Measurements from ENCODE around the gene ICE1.
"Not testable (repeated sequence)": the region's sequence is repeated elsewhere in the genome, so short reads cannot be mapped to it uniquely, and the experiment has no call there.

Gene ICE1

GRCh38 chr5:5437227-5438172 is 15.0 kb downstream of the ICE1 start:
- DNase-seq (ENCODE audit: low spot score), result no peak

DNA sequence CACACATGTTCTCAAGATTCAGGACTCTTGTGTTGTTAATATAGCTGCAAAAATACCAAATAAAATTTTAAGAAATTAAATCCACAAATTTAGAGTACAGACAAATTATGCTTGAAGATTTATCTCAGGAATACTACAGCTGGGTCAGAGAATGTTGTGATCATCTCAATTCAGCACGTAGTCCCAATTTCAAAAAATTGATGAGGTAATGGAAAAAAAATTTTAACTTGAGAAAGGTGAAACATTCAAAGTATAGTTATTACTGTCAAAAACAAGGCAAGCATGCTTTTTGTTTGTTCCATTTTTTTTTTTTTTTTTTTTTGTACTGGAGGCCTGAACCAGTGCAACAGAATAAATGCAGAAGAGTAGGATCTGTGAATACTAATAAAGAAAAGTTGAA is 29.4 kb downstream of the ICE1 start:
- DNase-seq (ENCODE audit: low spot score), result no peak

DNA sequence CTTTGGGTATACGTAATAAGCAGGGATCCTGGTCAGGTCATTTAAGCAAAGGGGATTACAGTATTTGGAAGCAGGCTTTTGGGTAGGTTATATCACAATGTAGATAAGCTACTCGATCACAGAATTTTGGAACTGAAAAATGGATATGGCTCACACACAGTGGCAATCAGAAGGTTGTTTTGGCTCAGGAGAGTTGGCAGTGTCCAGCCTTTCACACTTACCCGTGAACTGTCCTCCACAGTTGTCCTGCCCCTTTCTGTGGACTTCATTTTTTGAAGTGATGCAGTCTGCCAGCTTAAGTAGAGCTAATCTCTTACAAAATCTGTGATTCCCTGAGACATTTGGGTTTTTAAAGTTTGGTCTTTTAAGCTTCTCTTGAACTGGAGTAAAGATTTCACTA is 30.7 kb downstream of the ICE1 start:
- DNase-seq (ENCODE audit: low spot score), result no peak

DNA sequence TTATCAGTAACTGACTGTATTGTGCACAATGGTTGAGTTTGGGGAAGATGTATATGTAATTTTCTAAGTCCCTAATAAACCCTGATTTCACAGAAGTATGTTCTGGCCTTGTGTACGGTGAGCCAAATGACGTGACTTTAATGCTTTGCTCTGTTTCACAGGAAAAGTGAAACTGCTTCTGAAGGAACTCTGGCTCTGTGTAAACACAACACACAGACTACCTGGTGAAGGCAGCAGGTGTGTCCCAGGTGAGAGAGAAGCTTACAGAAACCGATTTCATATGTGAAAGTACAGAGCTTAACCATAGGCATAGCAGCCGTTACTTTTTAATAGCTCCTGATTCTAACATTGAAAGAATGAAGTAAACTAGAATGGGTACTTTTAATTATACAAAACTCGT is 31.9 kb downstream of the ICE1 start:
- DNase-seq (ENCODE audit: low spot score), result no peak

- no peak for DNase-seq (ENCODE audit: low spot score)
Observed at GRCh38 chr5:5456858-5457257, 34.4 kb downstream of the ICE1 start.

DNA sequence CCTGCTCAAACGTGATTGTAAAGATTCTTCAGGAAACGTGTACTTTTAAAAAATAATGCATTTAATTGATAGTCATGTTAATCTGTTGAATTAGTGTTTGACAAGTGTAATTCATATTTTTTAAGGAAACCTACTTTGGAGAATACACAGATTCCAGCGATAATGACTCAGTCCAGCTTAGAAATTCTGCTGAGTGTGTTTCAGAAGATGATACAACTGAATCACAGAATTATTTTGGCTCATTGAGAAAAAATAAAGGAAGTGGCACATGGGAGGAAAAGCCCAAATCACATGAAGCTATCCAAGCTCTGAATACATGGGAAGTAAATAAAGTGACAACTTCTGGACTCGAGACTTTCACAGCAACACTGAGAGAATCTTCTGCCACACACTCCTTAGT is 37.8 kb downstream of the ICE1 start:
- no peak for DNase-seq (ENCODE audit: low spot score)

DNA sequence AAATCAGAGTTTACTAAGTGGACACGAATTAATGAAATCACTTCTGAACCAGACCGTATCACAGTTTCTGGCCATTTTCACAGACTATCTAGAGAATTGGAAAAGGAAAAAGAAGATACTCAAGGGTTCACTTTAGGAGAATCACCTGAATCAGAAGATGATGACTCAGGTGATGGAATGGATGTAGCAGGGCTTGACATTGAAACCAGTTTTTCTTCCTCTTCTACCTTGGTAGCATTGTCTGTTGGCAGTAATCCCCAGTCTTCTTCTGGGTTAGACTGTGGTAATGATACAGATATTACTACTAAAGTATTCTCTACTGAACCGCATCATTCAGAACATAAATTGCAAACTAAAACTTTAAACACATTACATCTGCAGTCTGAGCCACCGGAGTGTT is 38.5 kb downstream of the ICE1 start:
- DNase-seq (ENCODE audit: low spot score), result no peak

- no peak for DNase-seq (ENCODE audit: low spot score)
Observed at GRCh38 chr5:5464036-5464715, 41.7 kb downstream of the ICE1 start.

DNA sequence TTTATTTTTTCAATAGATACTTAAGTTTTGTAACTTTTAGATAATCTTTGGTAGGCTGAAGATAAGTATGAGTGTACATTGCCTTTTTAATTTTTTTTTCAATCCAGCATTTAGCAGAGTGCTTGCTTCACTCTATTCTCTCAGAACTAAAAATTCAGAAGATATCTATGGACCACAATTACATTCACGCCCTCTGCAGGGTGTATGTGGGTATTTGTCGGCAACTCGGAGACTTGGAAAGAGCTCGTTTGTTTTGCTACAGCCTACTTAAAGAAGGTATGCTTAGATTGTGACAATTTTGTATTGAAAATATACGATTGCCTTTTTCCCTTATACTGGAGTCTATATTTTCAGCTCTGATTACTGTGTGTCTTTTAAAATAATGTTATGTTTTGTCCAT is 43.8 kb downstream of the ICE1 start:
- no peak for DNase-seq (ENCODE audit: low spot score)

DNA sequence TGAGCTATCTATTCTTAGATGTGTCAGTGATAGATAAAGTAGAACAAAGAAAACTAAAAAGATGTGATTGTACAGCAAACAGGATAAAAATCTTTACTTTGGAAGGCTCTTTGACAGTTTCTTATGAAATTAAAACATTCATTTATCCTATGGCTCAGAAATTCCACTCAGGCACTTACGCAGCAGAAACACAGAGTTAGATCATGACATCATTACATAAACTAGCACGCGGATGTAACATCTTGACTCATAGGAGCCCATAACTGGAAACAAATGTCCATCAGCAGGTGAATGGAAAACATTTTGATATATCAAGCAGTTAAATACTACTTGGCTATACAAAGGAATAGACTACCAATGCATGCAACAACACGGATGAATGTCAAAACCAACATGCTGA is 45.3 kb downstream of the ICE1 start:
- DNase-seq (ENCODE audit: low spot score), result no peak

GRCh38 chr5:5470933-5471332 is 48.5 kb downstream of the ICE1 start:
- DNase-seq (ENCODE audit: low spot score), result no peak

DNA sequence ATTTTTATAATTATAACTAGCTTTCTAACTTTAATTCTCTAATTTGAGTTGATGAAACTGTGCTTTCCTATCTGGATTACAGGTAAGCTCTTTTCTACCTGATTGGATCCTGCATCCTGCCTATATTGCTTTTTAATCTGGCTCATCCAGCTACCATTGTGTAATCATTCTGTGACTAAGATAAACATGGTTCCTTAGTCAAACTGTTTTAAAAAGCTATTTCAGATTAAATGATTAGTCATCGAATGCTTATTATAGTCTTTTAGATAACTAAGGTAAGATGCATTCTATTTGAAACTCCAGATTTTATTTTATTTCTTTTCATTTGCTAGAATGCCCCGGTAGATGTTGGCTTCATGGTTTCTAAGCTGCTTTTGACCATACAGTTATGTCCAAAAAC is 50.7 kb downstream of the ICE1 start:
- DNase-seq (ENCODE audit: low spot score), result no peak

DNA sequence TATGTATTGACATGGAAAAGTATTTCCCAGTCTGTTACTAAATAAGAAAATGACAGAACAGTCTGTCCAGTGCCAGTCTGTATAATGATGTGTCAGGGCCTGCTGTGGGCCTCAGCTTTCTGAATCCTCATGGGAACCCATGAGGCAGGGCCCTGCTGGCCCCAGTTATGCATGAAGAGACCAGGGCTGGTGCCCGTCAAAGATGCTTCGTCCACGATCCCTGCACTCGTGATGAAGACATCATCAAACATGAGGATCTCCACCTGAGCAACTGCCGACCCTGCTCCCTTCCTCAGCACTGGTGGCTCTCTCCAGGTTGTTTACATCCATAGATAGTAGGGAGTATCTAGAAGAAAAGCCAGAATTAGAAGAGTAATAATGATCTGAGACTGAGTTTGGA is 52.5 kb downstream of the ICE1 start:
- DNase-seq (ENCODE audit: low spot score), result no peak

DNA sequence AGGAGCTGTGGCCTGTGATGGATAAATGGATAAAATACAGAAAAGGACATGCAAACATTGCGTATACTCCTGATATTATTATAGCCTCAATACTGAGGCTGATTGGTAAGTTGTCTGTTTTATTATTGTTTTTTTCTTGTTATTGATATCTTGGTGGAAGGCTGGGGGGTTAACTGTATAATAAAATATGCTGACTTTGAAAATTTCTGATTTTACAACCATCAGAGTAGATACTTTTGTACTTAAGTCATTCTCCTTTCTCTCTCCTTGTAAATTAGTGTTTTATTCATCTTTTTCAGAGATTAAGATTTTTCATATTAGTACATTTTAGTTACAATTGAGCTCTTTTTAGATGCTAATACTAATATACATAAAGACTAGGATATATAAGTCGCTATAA is 53.5 kb downstream of the ICE1 start:
- DNase-seq (ENCODE audit: low spot score), result no peak

DNA sequence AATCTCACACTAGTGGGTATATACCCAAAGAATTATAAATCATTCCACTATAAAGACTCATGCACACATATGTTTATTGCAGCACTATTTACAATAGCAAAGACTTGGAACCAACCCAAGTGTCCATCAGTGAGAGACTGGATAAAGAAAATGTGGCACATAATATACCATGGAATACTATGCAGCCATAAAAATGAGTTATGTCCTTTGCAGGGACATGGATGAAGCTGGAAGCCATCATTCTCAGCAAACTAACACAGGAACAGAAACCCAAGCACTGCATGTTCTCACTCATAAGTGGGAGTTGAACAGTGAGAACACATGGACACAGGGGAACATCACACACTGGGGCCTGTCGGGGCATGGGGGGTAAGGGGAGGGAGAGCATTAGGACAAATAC is 57.1 kb downstream of the ICE1 start:
- DNase-seq (ENCODE audit: low spot score), result not testable (repeated sequence)

GRCh38 chr5:5480481-5481111 is 58.1 kb downstream of the ICE1 start:
- no peak for DNase-seq (ENCODE audit: low spot score)

DNA sequence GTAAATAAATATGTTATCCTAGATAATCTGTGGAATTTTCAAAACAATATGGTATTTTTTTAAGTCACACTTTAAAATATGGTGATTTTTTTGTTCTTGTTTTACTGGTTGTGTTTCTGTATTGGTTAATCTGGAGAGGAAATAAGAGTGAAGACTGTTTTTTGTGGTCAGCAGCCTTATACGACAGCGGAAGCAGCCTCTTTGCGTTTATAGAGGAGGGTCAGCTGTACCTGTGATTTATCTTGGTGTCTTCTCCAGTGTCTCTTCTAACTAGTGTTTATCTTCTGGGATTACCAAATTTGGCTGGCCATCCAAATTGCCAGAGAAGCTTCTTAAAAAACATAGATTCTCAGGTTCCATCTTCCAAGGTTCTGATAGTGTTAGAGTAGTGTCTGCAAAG is 58.7 kb downstream of the ICE1 start:
- DNase-seq (ENCODE audit: low spot score), result no peak

GRCh38 chr5:5481633-5482032 is 59.2 kb downstream of the ICE1 start:
- DNase-seq (ENCODE audit: low spot score), result no peak

DNA sequence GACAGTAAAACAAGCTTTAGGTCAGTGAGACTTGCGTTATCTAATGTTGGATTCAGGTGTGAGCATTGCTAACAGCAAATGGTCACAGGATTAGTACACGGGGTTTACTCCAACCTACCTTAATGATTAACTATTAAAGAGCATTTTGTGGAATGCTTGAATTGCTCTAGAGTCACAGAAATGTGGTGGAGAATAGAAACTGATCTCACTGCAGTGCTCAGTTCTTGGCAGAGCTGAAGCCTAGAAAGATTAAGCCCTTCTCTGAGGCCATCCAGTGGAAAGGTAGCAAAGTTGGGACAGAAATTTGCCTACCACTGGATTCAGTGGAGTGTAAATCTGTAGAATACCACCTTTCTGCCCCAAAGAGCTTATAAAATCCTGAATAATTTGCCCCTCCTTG is 60.9 kb downstream of the ICE1 start:
- no peak for DNase-seq (ENCODE audit: low spot score)

GRCh38 chr5:5483880-5484598 is 61.6 kb downstream of the ICE1 start:
- peak; percentile 23 for DNase-seq (ENCODE audit: low spot score)

GRCh38 chr5:5486122-5486521 is 63.6 kb downstream of the ICE1 start:
- DNase-seq (ENCODE audit: low spot score), result no peak

- no peak for DNase-seq (ENCODE audit: low spot score)
Observed at GRCh38 chr5:5487585-5488360, 65.3 kb downstream of the ICE1 start.
